IPS-20b (cell line): ENCODE results near the gene IQCF5.
"Not testable (repeated sequence)": the region's sequence is repeated elsewhere in the genome, so short reads cannot be mapped to it uniquely, and the experiment has no call there.

ENCODE experiments used
- H3K27ac ChIP-seq: one replicate; pipeline ENCODE4 v1.5.1; 2013; ENCODE audit warnings: low read length
- H3K27me3 ChIP-seq: 2 replicates; pipeline ENCODE4 v1.6.1; 2013; ENCODE audit warnings: mild to moderate bottlenecking, low read length, inconsistent platforms; ENCODE audit not compliant: insufficient read depth
- H3K36me3 ChIP-seq: 2 replicates; pipeline ENCODE4 v1.6.1; 2013; ENCODE audit warnings: low read depth, mild to moderate bottlenecking, inconsistent platforms, low read length, moderate library complexity; ENCODE audit not compliant: insufficient read depth
- H3K4me1 ChIP-seq: 2 replicates; pipeline ENCODE4 v1.6.1; 2013; ENCODE audit warnings: mild to moderate bottlenecking, control low read depth, inconsistent platforms, low read length, moderate library complexity; ENCODE audit not compliant: insufficient read depth
- H3K4me3 ChIP-seq: 2 replicates; pipeline ENCODE4 v1.5.1; 2013; ENCODE audit warnings: mild to moderate bottlenecking, low read length, inconsistent platforms
- H3K9ac ChIP-seq: 2 replicates; pipeline ENCODE4 v1.6.1; 2013; ENCODE audit warnings: low read depth, mild to moderate bottlenecking, inconsistent platforms, low read length, moderate library complexity
- H3K9me3 ChIP-seq: 2 replicates; pipeline ENCODE4 v1.6.1; 2013; ENCODE audit warnings: mild to moderate bottlenecking, low read depth, low read length, inconsistent platforms; ENCODE audit not compliant: insufficient read depth

Gene IQCF5

DNA sequence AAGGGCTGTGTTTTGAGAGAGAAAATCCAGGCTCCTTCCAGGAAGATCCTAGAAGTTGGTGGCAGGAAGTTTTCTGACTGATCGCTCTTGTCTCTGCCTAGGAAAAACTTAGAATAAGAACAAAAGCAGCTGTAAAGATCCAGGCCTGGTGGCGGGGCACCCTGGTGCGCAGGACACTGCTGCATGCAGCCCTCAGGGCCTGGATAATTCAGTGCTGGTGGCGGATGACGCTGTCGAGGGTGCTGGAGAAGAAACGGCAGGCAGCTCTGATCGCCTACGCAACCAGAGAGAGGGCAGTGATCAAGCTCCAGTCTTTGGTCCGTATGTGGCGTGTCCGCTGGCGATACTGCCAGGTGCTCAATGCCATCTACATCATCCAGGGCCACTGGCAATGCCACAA, 12.5 kb downstream of the IQCF5 start:
- H3K9me3 ChIP-seq: no peaks in the 10 kb centered on the region
- H3K9ac ChIP-seq: no peak overlapping the region
- H3K27ac ChIP-seq: no peak overlapping the region
- no peaks in the 10 kb centered on the region for H3K27me3 ChIP-seq
- no peaks in the 10 kb centered on the region for H3K4me1 ChIP-seq
- H3K4me3 ChIP-seq: no peak overlapping the region
- H3K36me3 ChIP-seq: no peaks in the 10 kb centered on the region

GRCh38 chr3:51860703-51861665, 14.4 kb downstream of the IQCF5 start, which contains the start of gene IQCF2:
TSS of gene IQCF2 (plus strand) at chr3:51861615. CDS start at chr3:51861667, 52 bp downstream.
- peaks cover 4% of the 10 kb centered on the region; the same call in 1 of the 2 replicates for H3K9me3 ChIP-seq

GRCh38 chr3:51855411-51855810, 20.0 kb downstream of the IQCF5 start:
- not testable (repeated sequence) for H3K4me3 ChIP-seq, H3K27ac ChIP-seq, H3K36me3 ChIP-seq, H3K27me3 ChIP-seq, H3K4me1 ChIP-seq, H3K9me3 ChIP-seq, H3K9ac ChIP-seq

More at GRCh38 chr3:51860703-51861665, 14.4 kb downstream of the IQCF5 start, which contains the start of gene IQCF2:
- H3K27me3 ChIP-seq: no peaks in the 10 kb centered on the region
- H3K9ac ChIP-seq: no peak within 1 kb of the TSS
- H3K4me1 ChIP-seq: no peaks in the 10 kb centered on the region
- no peaks in the 10 kb centered on the region for H3K36me3 ChIP-seq
- no peak within 1 kb of the TSS for H3K4me3 ChIP-seq
- no peak within 1 kb of the TSS for H3K27ac ChIP-seq

- peaks cover under 1% of the 10 kb centered on the region; the same call in 1 of the 2 replicates for H3K9me3 ChIP-seq
- no peaks in the 10 kb centered on the region for H3K27me3 ChIP-seq
- no peaks in the 10 kb centered on the region for H3K36me3 ChIP-seq
- H3K9ac ChIP-seq: no peak overlapping the region
- H3K27ac ChIP-seq: no peak overlapping the region
- no peak overlapping the region for H3K4me3 ChIP-seq
- peaks cover 4% of the 10 kb centered on the region; the same call in 1 of the 2 replicates for H3K4me1 ChIP-seq
Measured at GRCh38 chr3:51845129-51845528, 30.3 kb downstream of the IQCF5 start.

DNA sequence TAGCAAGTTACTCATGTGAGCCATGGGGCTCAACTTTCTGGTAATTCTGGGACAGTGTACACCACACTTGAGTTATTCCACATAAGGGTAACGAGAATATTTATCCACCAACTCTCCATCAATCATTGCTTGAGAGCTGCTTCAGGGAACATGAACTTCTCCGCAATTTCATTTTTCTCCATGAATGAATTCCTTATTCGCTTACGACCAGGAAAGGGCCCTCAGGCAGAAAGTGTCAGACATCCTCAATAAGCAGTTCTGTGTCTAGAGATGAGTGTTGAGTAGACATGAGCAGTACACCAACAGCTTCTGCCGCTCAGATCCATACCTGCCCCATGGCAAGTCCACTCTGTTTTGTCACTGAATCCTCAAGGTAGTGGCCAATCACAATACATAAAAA, 38.8 kb downstream of the IQCF5 start:
- Histone ChIP-seq H3K27me3 (no peaks in the 10 kb centered on the region), H3K9me3 (peaks cover 4% of the 10 kb centered on the region; the same call in 1 of the 2 replicates), H3K9ac (no peak overlapping the region), H3K4me1 (no peaks in the 10 kb centered on the region), H3K36me3 (no peaks in the 10 kb centered on the region), H3K4me3 (no peak overlapping the region), H3K27ac (no peak overlapping the region)

DNA sequence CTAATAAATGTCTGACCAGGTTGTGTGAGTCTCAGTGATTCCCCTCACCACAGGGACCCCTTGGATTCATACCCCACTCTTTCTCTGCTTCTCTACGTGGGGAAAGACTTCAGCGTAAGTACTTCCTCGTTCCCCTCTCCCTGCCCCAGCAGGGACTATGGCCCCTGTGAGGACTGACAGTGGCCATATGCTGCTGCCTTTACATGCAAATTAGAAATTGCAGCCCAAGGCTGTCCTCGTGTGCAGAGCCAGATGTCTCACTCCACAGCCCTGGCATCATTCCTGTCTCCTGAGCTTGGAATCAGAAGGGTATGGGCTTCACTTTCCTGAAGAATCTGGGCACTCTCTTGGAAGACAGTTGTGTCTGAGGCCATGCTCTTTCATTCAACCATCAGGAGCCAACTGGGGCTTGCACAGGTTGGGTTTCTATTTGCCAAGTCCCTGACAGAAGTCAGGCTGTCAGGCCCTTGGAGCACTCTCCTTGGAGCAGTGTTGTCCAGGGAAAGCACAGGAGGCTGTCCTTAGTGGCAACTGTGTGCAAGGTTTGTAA, 44.5 kb downstream of the IQCF5 start:
- no peak overlapping the region for H3K9ac ChIP-seq
- H3K27ac ChIP-seq: no peak overlapping the region
- H3K27me3 ChIP-seq: no peaks in the 10 kb centered on the region
- H3K4me3 ChIP-seq: no peak overlapping the region
- H3K9me3 ChIP-seq: peaks cover 7% of the 10 kb centered on the region
- H3K4me1 ChIP-seq: no peaks in the 10 kb centered on the region
- no peaks in the 10 kb centered on the region for H3K36me3 ChIP-seq

GRCh38 chr3:51830345-51830744, 45.1 kb downstream of the IQCF5 start:
- Histone ChIP-seq H3K36me3 (no peaks in the 10 kb centered on the region), H3K4me1 (no peaks in the 10 kb centered on the region), H3K9ac (no peak overlapping the region), H3K27ac (no peak overlapping the region), H3K27me3 (no peaks in the 10 kb centered on the region), H3K9me3 (peaks cover 7% of the 10 kb centered on the region), H3K4me3 (no peak overlapping the region)

DNA sequence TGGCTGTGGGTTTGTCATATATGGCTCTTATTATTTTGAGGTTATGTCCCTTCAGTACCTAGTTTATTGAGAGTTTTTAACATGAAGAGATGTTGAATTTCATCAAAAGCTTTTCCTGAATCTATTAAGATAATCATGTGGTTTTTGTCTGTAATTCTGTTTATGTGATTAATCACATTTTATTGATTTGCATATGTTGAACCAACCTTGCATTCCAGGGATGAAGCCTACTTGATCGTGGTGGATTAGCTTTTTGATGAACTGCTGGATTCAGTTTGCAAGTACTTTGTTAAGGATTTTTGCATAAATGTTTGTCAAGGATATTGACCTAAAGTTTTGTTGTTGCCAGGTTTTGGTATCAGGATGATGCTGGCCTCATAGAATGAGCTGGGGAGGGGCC, 47.1 kb downstream of the IQCF5 start:
- Histone ChIP-seq H3K36me3 (no peaks in the 10 kb centered on the region), H3K4me3 (no peak overlapping the region), H3K9me3 (peaks cover 7% of the 10 kb centered on the region), H3K27me3 (no peaks in the 10 kb centered on the region), H3K9ac (no peak overlapping the region), H3K4me1 (no peaks in the 10 kb centered on the region), H3K27ac (no peak overlapping the region)
